PC-3 (cell line): Measurements from ENCODE around the gene PIK3R2.

Source experiments
- EZH2 ChIP-seq: fragments of 300-600 bp; sonication (generic); IDR thresholded peaks from one replicate; pipeline ENCODE4 v1.6.1; 2017; ENCODE audit warnings: antibody characterized with exemption, mild to moderate bottlenecking, low read length; ENCODE audit not compliant: unreplicated experiment
- EZH2phosphoT487 ChIP-seq: fragments of 300-600 bp; sonication (generic); IDR thresholded peaks from 2 replicates; pipeline ENCODE4 v1.6.1; 2018; ENCODE audit warnings: mild to moderate bottlenecking, antibody characterized with exemption, low read length, borderline replicate concordance
- TF ChIP-seq, protein P1 (sequence below): fragments of 300-600 bp; sonication (generic); conservative IDR thresholded peaks from 2 replicates; pipeline ENCODE4 v1.5.1; 2017; ENCODE audit warnings: antibody characterized with exemption, low read depth, mild to moderate bottlenecking, low read length

DNA sequence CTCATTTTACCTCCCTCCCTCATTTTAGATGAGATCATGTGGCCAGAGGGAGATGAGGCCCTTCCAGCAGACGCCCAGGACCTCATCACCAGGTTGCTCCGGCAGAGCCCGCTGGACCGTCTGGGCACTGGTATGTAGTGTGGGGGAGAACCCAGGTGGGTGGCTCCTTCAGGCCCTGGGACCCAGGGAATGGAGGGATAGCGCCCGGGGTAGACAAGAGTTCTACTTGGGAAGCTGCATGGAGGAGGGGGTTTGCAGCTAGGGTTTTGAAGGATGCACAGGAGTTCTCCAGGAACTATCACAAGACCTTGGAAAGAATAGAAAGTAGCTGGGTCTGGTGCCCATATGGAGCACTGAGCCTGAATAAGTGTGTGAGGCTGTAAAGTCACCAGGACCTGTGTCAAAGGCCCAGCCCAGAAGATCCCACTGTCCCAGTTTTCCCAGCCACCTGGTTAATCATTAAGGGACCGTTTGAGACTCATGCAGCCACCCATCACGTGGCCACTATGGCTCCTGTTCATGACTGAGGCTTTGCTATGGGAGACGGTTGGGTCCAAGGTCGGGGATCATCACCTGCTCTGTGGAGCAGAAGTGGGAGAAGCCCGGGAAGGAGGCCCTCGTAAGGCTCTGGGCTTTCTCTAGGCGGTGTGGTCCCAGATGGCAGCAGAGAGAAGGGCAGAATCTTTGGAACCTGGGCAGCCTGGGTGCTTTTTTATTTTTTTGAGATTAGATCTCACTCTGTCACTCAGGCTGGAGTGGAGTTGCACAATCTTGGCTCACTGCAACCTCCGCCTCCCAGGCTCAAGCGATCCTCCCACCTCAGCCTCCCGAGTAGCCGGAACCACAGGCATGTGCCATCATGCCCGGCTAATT lies 17.0 kb upstream of the PIK3R2 start:
- TF ChIP-seq, protein P1, sequence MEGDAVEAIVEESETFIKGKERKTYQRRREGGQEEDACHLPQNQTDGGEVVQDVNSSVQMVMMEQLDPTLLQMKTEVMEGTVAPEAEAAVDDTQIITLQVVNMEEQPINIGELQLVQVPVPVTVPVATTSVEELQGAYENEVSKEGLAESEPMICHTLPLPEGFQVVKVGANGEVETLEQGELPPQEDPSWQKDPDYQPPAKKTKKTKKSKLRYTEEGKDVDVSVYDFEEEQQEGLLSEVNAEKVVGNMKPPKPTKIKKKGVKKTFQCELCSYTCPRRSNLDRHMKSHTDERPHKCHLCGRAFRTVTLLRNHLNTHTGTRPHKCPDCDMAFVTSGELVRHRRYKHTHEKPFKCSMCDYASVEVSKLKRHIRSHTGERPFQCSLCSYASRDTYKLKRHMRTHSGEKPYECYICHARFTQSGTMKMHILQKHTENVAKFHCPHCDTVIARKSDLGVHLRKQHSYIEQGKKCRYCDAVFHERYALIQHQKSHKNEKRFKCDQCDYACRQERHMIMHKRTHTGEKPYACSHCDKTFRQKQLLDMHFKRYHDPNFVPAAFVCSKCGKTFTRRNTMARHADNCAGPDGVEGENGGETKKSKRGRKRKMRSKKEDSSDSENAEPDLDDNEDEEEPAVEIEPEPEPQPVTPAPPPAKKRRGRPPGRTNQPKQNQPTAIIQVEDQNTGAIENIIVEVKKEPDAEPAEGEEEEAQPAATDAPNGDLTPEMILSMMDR = no peak
- no peak for TF ChIP-seq EZH2
- TF ChIP-seq EZH2phosphoT487 = no peak
